HepG2 (cell line): ENCODE measurements around the gene CFAP99. TPM values are rescaled to one million over a fixed set of nuclear protein-coding genes. Genes with fewer than 3 reads are reported as not detected.

Source experiments
- AGO1 ChIP-seq: fragments of 200-400 bp; formaldehyde crosslinking; IDR thresholded peaks from 2 replicates; pipeline ENCODE4 v1.6.1; 2017; ENCODE audit warnings: mild to moderate bottlenecking, low read depth, low read length, moderate library complexity; ENCODE audit not compliant: poor library complexity, severe bottlenecking
- ATF7 ChIP-seq, 2 experiments: fragments of 450-650 bp in 1 of 2; sonication (generic) in 1 of 2; formaldehyde crosslinking in 1 of 2; IDR thresholded peaks; 2 replicates each; pipeline versions ENCODE4 v1.4.0 to v1.6.1; 2016 to 2020; ENCODE audit warnings: antibody characterized with exemption in 1 of 2, mild to moderate bottlenecking in 1 of 2, missing genetic modification reagents in 1 of 2
- EZH2 ChIP-seq: conservative IDR thresholded peaks from 2 replicates; pipeline ENCODE4 v1.6.1; 2012; ENCODE audit warnings: mild to moderate bottlenecking, low read depth, low read length, moderate library complexity
- FLYWCH1 ChIP-seq: sonication (generic); formaldehyde crosslinking; IDR thresholded peaks from 2 replicates; pipeline ENCODE4 v1.8.1; 2023; ENCODE audit warnings: mild to moderate bottlenecking, missing genetic modification reagents
- GZF1 ChIP-seq: sonication (generic); formaldehyde crosslinking; IDR thresholded peaks from 2 replicates; pipeline ENCODE4 v1.5.1; 2020; ENCODE audit warnings: mild to moderate bottlenecking, missing genetic modification reagents
- KLF13 ChIP-seq: sonication (generic); formaldehyde crosslinking; IDR thresholded peaks from 2 replicates; pipeline ENCODE4 v1.4.0; 2020; ENCODE audit warnings: mild to moderate bottlenecking, missing genetic modification reagents
- MNT ChIP-seq: fragments of 450-650 bp; IDR thresholded peaks from 2 replicates; pipeline ENCODE4 v1.6.1; 2016
- NFYC ChIP-seq: IDR thresholded peaks from 2 replicates; pipeline ENCODE4 v1.6.1; 2016; ENCODE audit warnings: missing genetic modification reagents, missing compliant biosample characterization
- PAX8 ChIP-seq: sonication (generic); formaldehyde crosslinking; IDR thresholded peaks from 2 replicates; pipeline ENCODE4 v1.8.0; 2022; ENCODE audit warnings: mild to moderate bottlenecking, missing genetic modification reagents, borderline replicate concordance
- PHF21A ChIP-seq: sonication (generic); formaldehyde crosslinking; IDR thresholded peaks from 2 replicates; pipeline ENCODE4 v1.5.0; 2020; ENCODE audit warnings: mild to moderate bottlenecking, missing genetic modification reagents
- POLR2G ChIP-seq: fragments of 200-400 bp; formaldehyde crosslinking; IDR thresholded peaks from 2 replicates; pipeline ENCODE4 v1.6.1; 2018; ENCODE audit warnings: mild to moderate bottlenecking, low read depth, low read length, moderate library complexity
- PRDM4 ChIP-seq: sonication (generic); formaldehyde crosslinking; IDR thresholded peaks from 2 replicates; pipeline ENCODE4 v1.9.0; 2021; ENCODE audit warnings: missing genetic modification reagents, borderline replicate concordance
- RARG ChIP-seq: sonication (generic); formaldehyde crosslinking; IDR thresholded peaks from 2 replicates; pipeline ENCODE4 v1.4.0; 2020; ENCODE audit warnings: low read depth, mild to moderate bottlenecking, missing genetic modification reagents
- REL ChIP-seq: sonication (generic); formaldehyde crosslinking; conservative IDR thresholded peaks from 2 replicates; pipeline ENCODE4 v1.8.0; 2022; ENCODE audit warnings: mild to moderate bottlenecking, missing genetic modification reagents, moderate library complexity
- TCF7L2 ChIP-seq: IDR thresholded peaks from 2 replicates; pipeline ENCODE4 v1.6.1; 2011; ENCODE audit warnings: mild to moderate bottlenecking, low read depth, low read length, moderate library complexity
- TOE1 ChIP-seq: sonication (generic); formaldehyde crosslinking; IDR thresholded peaks from 2 replicates; pipeline ENCODE4 v1.4.0; 2020; ENCODE audit warnings: mild to moderate bottlenecking, missing genetic modification reagents
- ZFP37 ChIP-seq: sonication (generic); formaldehyde crosslinking; IDR thresholded peaks from 2 replicates; pipeline ENCODE4 v1.4.0; 2020; ENCODE audit warnings: missing genetic modification reagents, borderline replicate concordance
- ZNF350 ChIP-seq: sonication (generic); formaldehyde crosslinking; IDR thresholded peaks from 2 replicates; pipeline ENCODE4 v1.4.0; 2020; ENCODE audit warnings: mild to moderate bottlenecking, low read depth, missing genetic modification reagents, borderline replicate concordance
- ZNF484 ChIP-seq: sonication (generic); formaldehyde crosslinking; IDR thresholded peaks from 2 replicates; pipeline ENCODE4 v1.5.1; 2020; ENCODE audit warnings: mild to moderate bottlenecking, low read depth, missing genetic modification reagents, borderline replicate concordance
- ZNF547 ChIP-seq: sonication (generic); formaldehyde crosslinking; IDR thresholded peaks from 2 replicates; pipeline ENCODE4 v1.5.1; 2020; ENCODE audit warnings: mild to moderate bottlenecking, missing genetic modification reagents
- ZNF672 ChIP-seq: sonication (generic); formaldehyde crosslinking; IDR thresholded peaks from 2 replicates; pipeline ENCODE4 v1.8.1; 2022; ENCODE audit warnings: missing genetic modification reagents
- ZNF781 ChIP-seq: sonication (generic); formaldehyde crosslinking; IDR thresholded peaks from 2 replicates; pipeline ENCODE4 v1.5.1; 2020; ENCODE audit warnings: borderline replicate concordance, mild to moderate bottlenecking, missing genetic modification reagents; ENCODE audit errors: not compliant biosample characterization
- ZNF800 ChIP-seq: sonication (generic); formaldehyde crosslinking; IDR thresholded peaks from 2 replicates; pipeline ENCODE4 v1.4.0; 2020; ENCODE audit warnings: missing genetic modification reagents
- polyA plus RNA-seq, 8 experiments: library from polyadenylated mRNA; depleted of rRNA in 3 of 8; stranded (reverse) in 7 of 8; unstranded in 1 of 8; fragments of >200 nt; fragmentation: Illumina TruSeq in 4 of 8; extraction: Trizol in 4 of 8; gene quantifications; 2 replicates each; pipeline versions ENCODE4 v1.2.1 to v1.2.3, GENCODE V29; 2011 to 2016; ENCODE audit warnings: low read depth in 4 of 8, missing spikeins in 1 of 8, mixed read lengths in 1 of 8; ENCODE audit not compliant: insufficient read depth in 1 of 8
- total RNA-seq, 5 experiments: library from RNA; depleted of rRNA; stranded (reverse); fragments of >200 nt; fragmentation: Illumina TruSeq; extraction: Trizol; gene quantifications; 2 replicates each; pipeline ENCODE4 v1.2.3, GENCODE V29; 2016; ENCODE audit warnings: low read depth in 1 of 5

The CFAP99 gene
- total and polyA plus RNA-seq, 2 of the 13 experiments (the other 11 are each of a cell fraction or from before 2014, with no cell fraction given), result not detected

- TF ChIP-seq PAX8 (CRISPR knock-in tag) (no peak), ZNF547 (CRISPR knock-in tag) (no peak), FLYWCH1 (CRISPR knock-in tag) (no peak), ZNF484 (CRISPR knock-in tag) (no peak), PRDM4 (CRISPR knock-in tag) (no peak), PHF21A (no peak), TCF7L2 (no peak), EZH2 (no peak; the same call in 1 of the 2 replicates), KLF13 (CRISPR knock-in tag) (no peak), NFYC (CRISPR knock-in tag) (peak; percentile 26; the same call in 1 of the 2 replicates), ZNF800 (CRISPR knock-in tag) (no peak), TOE1 (CRISPR knock-in tag) (no peak), ZFP37 (CRISPR knock-in tag) (no peak), ZNF672 (CRISPR knock-in tag) (no peak), ZNF781 (CRISPR knock-in tag) (no peak), ATF7 (IDR thresholded peaks at IDR 0.05) (no peak), ATF7 (CRISPR knock-in tag; IDR thresholded peaks at IDR 0.05) (no peak), RARG (CRISPR knock-in tag) (no peak), AGO1 (no peak), GZF1 (no peak), POLR2G (no peak), REL (CRISPR knock-in tag) (no peak), ZNF350 (no peak), MNT (0 out of 2 replicates have a peak, but pooled peaks have one; percentile 9)
Measured at GRCh38 chr4:2418650-2419571, at the start of gene CFAP99 (continued).
